Natural killer cell (primary cell): ENCODE results near the gene DNAAF3. TPM values are rescaled to one million over a fixed set of nuclear protein-coding genes. Genes with fewer than 3 reads are reported as not detected.

Experiments used
- ATAC-seq, 3 donors: fragments of 150-1000 bp in 2 of 3; fragments of 200-7000 bp in 1 of 3; cut with Tn5 transposase; 1 replicate in 1 of 3; 2 replicates in 2 of 3; pipeline ENCODE4 v1.10.0; 2021; ENCODE audit warnings: mild to moderate bottlenecking in 2 of 3, moderate library complexity in 2 of 3
- DNase-seq, 2 donors: peaks; one replicate each; pipeline versions ENCODE4 v3.0.0 to v3.0.0-alpha.2; 2013 to 2021; ENCODE audit warnings: mixed read lengths in 1 of 2
- H3K27ac ChIP-seq: one replicate; pipeline ENCODE4 v1.5.1; 2013; ENCODE audit warnings: mild to moderate bottlenecking, low read length
- H3K27me3 ChIP-seq: one replicate; pipeline ENCODE4 v1.6.1; 2013; ENCODE audit warnings: low read length; ENCODE audit not compliant: control insufficient read depth, insufficient read depth
- H3K36me3 ChIP-seq: one replicate; pipeline ENCODE4 v1.6.1; 2013; ENCODE audit warnings: low read length; ENCODE audit not compliant: control insufficient read depth, insufficient read depth
- H3K4me1 ChIP-seq: one replicate; pipeline ENCODE4 v1.6.1; 2013; ENCODE audit warnings: low read length; ENCODE audit not compliant: control insufficient read depth, insufficient read depth
- H3K4me3 ChIP-seq: one replicate; pipeline ENCODE4 v1.5.1; 2013; ENCODE audit warnings: low read length
- H3K9me3 ChIP-seq: one replicate; pipeline ENCODE4 v1.6.1; 2013; ENCODE audit warnings: low read length; ENCODE audit not compliant: control insufficient read depth, insufficient read depth
- H3K27ac Mint-ChIP-seq, 2 donors: one replicate each; pipeline ENCODE4 v1.8.0; 2022; ENCODE audit warnings: mild to moderate bottlenecking in 2 of 2, mixed read lengths in 2 of 2, moderate library complexity in 1 of 2
- H3K27me3 Mint-ChIP-seq, 2 donors: one replicate each; pipeline ENCODE4 v1.8.0; 2022; ENCODE audit warnings: low read depth in 2 of 2, mixed read lengths in 2 of 2
- H3K36me3 Mint-ChIP-seq: one replicate; pipeline ENCODE4 v1.8.0; 2022; ENCODE audit warnings: mixed read lengths
- H3K4me1 Mint-ChIP-seq, 2 donors: one replicate each; pipeline ENCODE4 v1.8.0; 2022; ENCODE audit warnings: mixed read lengths in 2 of 2
- H3K4me3 Mint-ChIP-seq: one replicate; pipeline ENCODE4 v1.8.0; 2022; ENCODE audit warnings: mild to moderate bottlenecking, moderate library complexity, mixed read lengths
- H3K9me3 Mint-ChIP-seq, 2 donors: one replicate each; pipeline ENCODE4 v1.8.0; 2022; ENCODE audit warnings: mixed read lengths in 2 of 2
- WGBS: methylation state at CpG from one replicate; pipeline ENCODE4 v1.1.7; 2013; ENCODE audit warnings: missing lambda C conversion rate; ENCODE audit not compliant: insufficient coverage; 5-methylcytosine and 5-hydroxymethylcytosine counted together
- intact Hi-C: fragments of 100-400 bp; cut with micrococcal nuclease; formaldehyde crosslinking; loops from one replicate; pipeline ENCODE4 v1.14.2; 2022
- total RNA-seq, 4 donors: library from RNA; stranded (reverse); fragments of 120-200 nt in 1 of 4; gene quantifications; one replicate each; pipeline versions ENCODE4 v1.2.3 to v1.2.4, GENCODE V29; 2013 to 2022
- TF ChIP-seq, protein P1 (sequence below): fragments of 200-600 bp; IDR thresholded peaks from one replicate; pipeline ENCODE4 v1.8.0; 2022; ENCODE audit warnings: antibody characterized with exemption

The DNAAF3 gene
- total RNA-seq, 3 donors from 2014 or later (not counting 1 experiment from before 2014, with no cell fraction given): not detected

DNA sequence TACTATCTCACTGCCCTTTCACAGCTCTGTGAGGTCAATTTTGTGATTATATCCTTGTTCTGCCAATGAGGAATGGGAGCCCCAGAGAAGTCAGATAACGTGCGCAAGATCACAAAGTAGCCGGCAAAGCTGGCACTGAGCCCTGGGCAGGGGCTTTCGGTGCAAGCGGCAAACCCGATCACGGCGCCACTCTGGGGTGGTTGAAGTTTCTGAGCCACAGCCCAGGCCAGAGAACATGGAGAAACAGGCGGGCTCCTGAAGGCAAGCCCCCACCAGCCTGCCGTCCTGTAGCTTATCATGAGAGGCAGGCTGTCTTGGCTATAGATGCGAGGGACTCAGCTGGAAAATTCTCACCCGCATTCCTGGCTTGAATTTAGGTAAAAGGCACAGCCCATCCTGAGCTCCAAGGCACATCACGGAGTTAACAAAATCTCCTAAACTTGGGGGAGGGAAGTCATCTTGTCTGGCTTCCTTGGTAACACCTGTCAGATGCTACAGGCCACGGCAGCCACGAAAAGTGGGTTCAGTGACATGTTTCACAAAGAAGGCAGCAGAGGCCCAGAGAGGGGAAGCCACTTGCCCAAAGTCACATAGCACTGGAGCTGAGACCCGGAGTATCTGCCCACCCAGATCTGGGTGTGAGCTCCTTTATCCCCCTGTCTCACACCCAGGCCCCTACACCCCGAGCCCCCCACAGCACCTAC, 29.9 kb downstream of the DNAAF3 start:
- DNase-seq (no peak), ATAC-seq (no peak)
- H3K27me3 Mint-ChIP-seq: peaks cover 8 to 23% of the 10 kb centered on the region in 2 donors
- H3K4me3 ChIP-seq: no peak overlapping the region
- TF ChIP-seq, protein P1, sequence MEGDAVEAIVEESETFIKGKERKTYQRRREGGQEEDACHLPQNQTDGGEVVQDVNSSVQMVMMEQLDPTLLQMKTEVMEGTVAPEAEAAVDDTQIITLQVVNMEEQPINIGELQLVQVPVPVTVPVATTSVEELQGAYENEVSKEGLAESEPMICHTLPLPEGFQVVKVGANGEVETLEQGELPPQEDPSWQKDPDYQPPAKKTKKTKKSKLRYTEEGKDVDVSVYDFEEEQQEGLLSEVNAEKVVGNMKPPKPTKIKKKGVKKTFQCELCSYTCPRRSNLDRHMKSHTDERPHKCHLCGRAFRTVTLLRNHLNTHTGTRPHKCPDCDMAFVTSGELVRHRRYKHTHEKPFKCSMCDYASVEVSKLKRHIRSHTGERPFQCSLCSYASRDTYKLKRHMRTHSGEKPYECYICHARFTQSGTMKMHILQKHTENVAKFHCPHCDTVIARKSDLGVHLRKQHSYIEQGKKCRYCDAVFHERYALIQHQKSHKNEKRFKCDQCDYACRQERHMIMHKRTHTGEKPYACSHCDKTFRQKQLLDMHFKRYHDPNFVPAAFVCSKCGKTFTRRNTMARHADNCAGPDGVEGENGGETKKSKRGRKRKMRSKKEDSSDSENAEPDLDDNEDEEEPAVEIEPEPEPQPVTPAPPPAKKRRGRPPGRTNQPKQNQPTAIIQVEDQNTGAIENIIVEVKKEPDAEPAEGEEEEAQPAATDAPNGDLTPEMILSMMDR: no peak
- no peaks in the 10 kb centered on the region for H3K9me3 ChIP-seq
- H3K9me3 Mint-ChIP-seq: no peaks in the 10 kb centered on the region
- H3K4me1 ChIP-seq: peaks cover 6% of the 10 kb centered on the region
- H3K36me3 ChIP-seq: no peaks in the 10 kb centered on the region
- no peaks in the 10 kb centered on the region for H3K36me3 Mint-ChIP-seq
- no peak overlapping the region for H3K27ac ChIP-seq
- no peak overlapping the region for H3K4me3 Mint-ChIP-seq
- H3K4me1 Mint-ChIP-seq: peaks cover 0 to 4% of the 10 kb centered on the region in 2 donors
- H3K27ac Mint-ChIP-seq: no peak overlapping the region
- peaks cover 16% of the 10 kb centered on the region for H3K27me3 ChIP-seq
- 83% methylated on average over 17 of the region's 17 CpGs for WGBS
- intact Hi-C loops: no loop called here

DNA sequence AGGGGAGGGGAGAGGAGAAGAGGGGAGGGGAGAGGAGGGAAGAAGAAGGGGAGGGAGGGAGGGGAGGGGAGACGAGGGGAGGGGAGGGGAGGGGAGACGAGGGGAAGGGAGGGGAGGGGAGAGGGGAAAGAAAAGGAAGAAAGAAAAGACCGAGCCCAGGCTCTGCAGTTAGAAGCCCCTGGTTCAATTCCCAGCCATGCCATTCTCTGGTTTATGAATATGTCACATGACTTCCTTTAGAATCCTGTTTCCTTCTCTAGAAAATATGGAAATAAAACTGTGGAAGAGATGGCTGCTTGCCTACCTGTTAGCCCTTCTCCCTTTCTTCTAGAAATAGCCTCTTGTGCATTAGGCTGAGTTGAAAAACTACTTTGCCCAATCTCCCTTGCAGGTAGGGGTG, 31.7 kb downstream of the DNAAF3 start:
- H3K4me3 Mint-ChIP-seq: no peak overlapping the region
- no peaks in the 10 kb centered on the region for H3K4me1 Mint-ChIP-seq
- intact Hi-C loops: no loop called here

DNA sequence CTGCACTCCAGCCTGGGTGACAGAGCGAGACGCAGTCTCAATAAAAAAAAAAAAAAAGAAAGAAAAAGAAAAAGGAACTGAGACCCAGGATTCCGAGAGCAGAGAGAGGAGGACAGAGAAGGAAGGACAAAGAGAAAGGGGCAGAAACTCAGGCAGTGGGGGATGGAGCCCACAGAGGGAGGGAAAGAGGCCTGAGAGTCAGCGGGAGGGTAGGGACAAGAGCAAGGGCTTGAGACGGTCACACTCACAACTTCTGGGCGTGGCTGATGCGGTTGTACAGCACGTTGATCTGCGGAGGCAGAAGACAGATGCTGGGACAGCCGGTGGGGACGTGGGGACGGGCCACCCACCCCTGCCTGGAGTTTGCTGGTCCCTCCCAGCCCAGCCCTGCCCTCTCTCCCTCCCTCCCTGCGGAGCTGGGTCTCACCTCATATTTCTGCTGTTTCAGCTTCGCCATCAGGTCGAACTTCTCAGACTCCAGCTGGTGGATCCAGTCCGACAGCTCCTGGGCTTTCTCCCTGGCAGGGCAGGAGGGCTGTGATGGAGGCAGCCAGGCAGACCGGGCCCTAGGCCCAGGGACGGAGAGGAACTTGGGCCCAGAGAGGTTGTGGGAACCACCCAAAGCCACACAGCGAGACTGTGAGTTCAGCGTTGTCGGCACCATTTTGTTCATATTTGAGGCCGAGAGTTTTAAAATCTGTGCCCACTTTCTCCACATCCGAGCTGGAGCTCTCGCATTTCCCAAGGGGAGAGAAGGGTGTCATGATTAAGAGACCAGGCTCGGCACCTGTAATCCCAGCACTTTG, 32.6 kb downstream of the DNAAF3 start:
- DNase-seq (no peak), ATAC-seq (no peak)
- no peak overlapping the region for H3K4me3 Mint-ChIP-seq
- Histone ChIP-seq H3K36me3 (no peaks in the 10 kb centered on the region), H3K27me3 (peaks cover 7% of the 10 kb centered on the region), H3K4me1 (no peaks in the 10 kb centered on the region), H3K4me3 (no peak overlapping the region), H3K27ac (no peak overlapping the region), H3K9me3 (no peaks in the 10 kb centered on the region)
- TF ChIP-seq, protein P1: no peak
- peaks cover 0 to 28% of the 10 kb centered on the region in 2 donors for H3K27me3 Mint-ChIP-seq
- H3K4me1 Mint-ChIP-seq: no peaks in the 10 kb centered on the region
- H3K27ac Mint-ChIP-seq: no peak overlapping the region
- no peaks in the 10 kb centered on the region for H3K36me3 Mint-ChIP-seq
- intact Hi-C loops: no loop called here
- WGBS: 69% methylated on average over 25 of the region's 25 CpGs
- H3K9me3 Mint-ChIP-seq: no peaks in the 10 kb centered on the region

More for the DNA sequence above, 31.7 kb downstream of the DNAAF3 start:
- no peaks in the 10 kb centered on the region for H3K36me3 ChIP-seq
- TF ChIP-seq, protein P1: no peak
- Mint-ChIP-seq H3K36me3 (no peaks in the 10 kb centered on the region), H3K9me3 (no peaks in the 10 kb centered on the region), H3K27ac (no peak overlapping the region), H3K27me3 (peaks cover 0 to 26% of the 10 kb centered on the region in 2 donors)
- H3K4me1 ChIP-seq: no peaks in the 10 kb centered on the region
- ATAC-seq (no peak), DNase-seq (no peak)
- 20% methylated on average over 1 of the region's 3 CpGs for WGBS
- H3K27ac ChIP-seq: no peak overlapping the region
- H3K27me3 ChIP-seq: peaks cover 7% of the 10 kb centered on the region
- H3K4me3 ChIP-seq: no peak overlapping the region
- no peaks in the 10 kb centered on the region for H3K9me3 ChIP-seq
